Effector CD8-positive, alpha-beta T cell (primary cell): ENCODE results near the gene MRPS21.

Experiments
- DNase-seq: peaks from one replicate; lab custom pipeline; 2025; lab: John Stamatoyannopoulos, UW
- total RNA-seq, 4 experiments: gene quantifications; one replicate each; lab custom pipeline; 2026; lab: John Stamatoyannopoulos, UW

MRPS21 gene
- 58.4 to 72.3 (median 61.7) reads per million in 4 experiments for total RNA-seq

GRCh38 chr1:150293433-150294253 lies at the start of gene MRPS21:
MRPS21 (plus strand) TSS chr1:150293861; CDS start chr1:150294367, 506 bp downstream.
- DNase-seq: peak; percentile 74

- no peak for DNase-seq
Measured at GRCh38 chr1:150249936-150250335, 43.7 kb upstream of the MRPS21 start.

- no peak for DNase-seq
Measured at GRCh38 chr1:150256198-150256553, 37.5 kb upstream of the MRPS21 start.

GRCh38 chr1:150256554-150257341 lies 36.9 kb upstream of the MRPS21 start:
- DNase-seq: no peak

- no peak for DNase-seq
Measured at GRCh38 chr1:150257624-150258585, 35.8 kb upstream of the MRPS21 start, which contains the start of gene CA14. CA14 (plus strand) TSS chr1:150257774; CDS start chr1:150258129, 355 bp downstream.

- no peak for DNase-seq
Measured at GRCh38 chr1:150259217-150259616, 34.4 kb upstream of the MRPS21 start.

- no peak for DNase-seq
Measured at GRCh38 chr1:150259758-150260669, 33.6 kb upstream of the MRPS21 start.

GRCh38 chr1:150261367-150261766 lies 32.3 kb upstream of the MRPS21 start:
- DNase-seq: no peak

GRCh38 chr1:150262388-150263320 lies 31.0 kb upstream of the MRPS21 start:
- no peak for DNase-seq

- DNase-seq: no peak
Measured at GRCh38 chr1:150263549-150263948, 30.1 kb upstream of the MRPS21 start.

GRCh38 chr1:150267896-150268295 lies 25.8 kb upstream of the MRPS21 start:
- no peak for DNase-seq

- peak; percentile 24 for DNase-seq
Measured at GRCh38 chr1:150268340-150268704, 25.3 kb upstream of the MRPS21 start.

- DNase-seq: peak; percentile 83
Measured at GRCh38 chr1:150268705-150269403, 24.8 kb upstream of the MRPS21 start, which contains the start of gene APH1A. APH1A (minus strand) TSS chr1:150269016; CDS start chr1:150268810, 206 bp downstream.

- DNase-seq: no peak
Measured at GRCh38 chr1:150269451-150269850, 24.2 kb upstream of the MRPS21 start.

GRCh38 chr1:150271291-150271959 lies 22.2 kb upstream of the MRPS21 start:
- no peak for DNase-seq

- DNase-seq: no peak
Measured at GRCh38 chr1:150273311-150273710, 20.4 kb upstream of the MRPS21 start.

- no peak for DNase-seq
Measured at GRCh38 chr1:150280138-150280707, 13.4 kb upstream of the MRPS21 start.

GRCh38 chr1:150281221-150281757 lies 12.4 kb upstream of the MRPS21 start:
- DNase-seq: peak; percentile 21
